ENCODE results near the gene RSRC1. TPM values are rescaled to one million over a fixed set of nuclear protein-coding genes. Genes with fewer than 3 reads are reported as not detected.

The RSRC1 gene
- total RNA-seq, 1 experiment from 2014 or later: 60.3 TPM

- H3F3A ChIP-seq (ENCODE audit: insufficient read depth, low read depth): no peaks in the 10 kb centered on the region
- no peak overlapping the region for H3K27ac ChIP-seq
- H4K20me1 ChIP-seq (ENCODE audit: insufficient read depth): peaks cover 5% of the 10 kb centered on the region; the same call in 1 of the 2 replicates
- no peaks in the 10 kb centered on the region for H3K9me3 ChIP-seq (ENCODE audit: insufficient read depth, low read depth)
- ChIA-PET CTCF (no interaction called here), POLR2A (ENCODE audit: unreplicated experiment) (no interaction called here)
- H3K36me3 ChIP-seq (ENCODE audit: low read depth): no peaks in the 10 kb centered on the region
- no peak overlapping the region for H3K4me3 ChIP-seq
- H3K9me2 ChIP-seq (ENCODE audit: insufficient read depth): no peaks in the 10 kb centered on the region
- intact Hi-C loops (cut with micrococcal nuclease; ENCODE audit: unreplicated experiment): no loop called here
- H3K4me2 ChIP-seq: no peak overlapping the region
- H2AFZ ChIP-seq: no peak overlapping the region
- BruUV-seq (replicated peaks): no TSS peak
- H3K4me1 ChIP-seq (replicated peaks; ENCODE audit: insufficient read depth): no peaks in the 10 kb centered on the region
- TF ChIP-seq CTCF (conservative IDR thresholded peaks at IDR 0.05): no peak
- no peak for TF ChIP-seq EZH2 (IDR thresholded peaks at IDR 0.05; ENCODE audit: low read depth)
- no peaks in the 10 kb centered on the region for H3K27me3 ChIP-seq (ENCODE audit: insufficient read depth, low read depth)
- DNase-seq: no peak
- H3K79me2 ChIP-seq (ENCODE audit: low read depth): no peaks in the 10 kb centered on the region
These were observed 148.7 kb downstream of the RSRC1 start for GRCh38 chr3:158258619-158259018.

DNA sequence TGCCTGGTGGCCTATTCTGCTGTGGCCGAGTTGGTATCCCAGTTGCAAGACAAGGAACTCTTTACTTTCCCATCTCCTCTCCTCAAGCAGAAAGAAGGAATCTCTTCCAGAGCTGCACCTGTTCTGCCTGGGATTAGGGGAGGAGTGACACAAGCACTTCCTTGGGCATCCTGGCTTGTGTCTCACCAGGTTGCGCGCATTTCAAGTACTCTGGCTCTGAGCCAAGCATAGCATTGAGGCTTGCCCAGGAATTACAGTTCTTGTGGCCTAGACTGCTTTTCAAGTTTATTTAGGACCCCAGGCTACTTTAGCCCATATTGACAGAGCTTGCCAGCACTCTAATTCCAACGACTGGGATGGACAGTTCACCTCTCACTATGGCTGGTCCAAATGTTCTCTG lies 150.5 kb downstream of the RSRC1 start:
- TF ChIP-seq CTCF (conservative IDR thresholded peaks at IDR 0.05): no peak
- no peak for TF ChIP-seq EZH2 (IDR thresholded peaks at IDR 0.05; ENCODE audit: low read depth)
- Histone ChIP-seq H2AFZ (no peak overlapping the region), H3K36me3 (ENCODE audit: low read depth) (no peaks in the 10 kb centered on the region), H3F3A (ENCODE audit: insufficient read depth, low read depth) (no peaks in the 10 kb centered on the region), H3K27me3 (ENCODE audit: insufficient read depth, low read depth) (no peaks in the 10 kb centered on the region), H3K4me3 (no peak overlapping the region), H3K9me3 (ENCODE audit: insufficient read depth, low read depth) (no peaks in the 10 kb centered on the region; the same call in 1 of the 2 replicates), H3K4me2 (no peak overlapping the region), H3K27ac (no peak overlapping the region), H3K4me1 (replicated peaks; ENCODE audit: insufficient read depth) (no peaks in the 10 kb centered on the region), H3K79me2 (ENCODE audit: low read depth) (no peaks in the 10 kb centered on the region), H3K9me2 (ENCODE audit: insufficient read depth) (no peaks in the 10 kb centered on the region), H4K20me1 (ENCODE audit: insufficient read depth) (peaks cover 5% of the 10 kb centered on the region; the same call in 1 of the 2 replicates)
- no peak for DNase-seq
- no TSS peak for BruUV-seq (replicated peaks)
- intact Hi-C loops (cut with micrococcal nuclease; ENCODE audit: unreplicated experiment): no loop called here
- ChIA-PET POLR2A (ENCODE audit: unreplicated experiment) (no interaction called here), CTCF (no interaction called here)

DNA sequence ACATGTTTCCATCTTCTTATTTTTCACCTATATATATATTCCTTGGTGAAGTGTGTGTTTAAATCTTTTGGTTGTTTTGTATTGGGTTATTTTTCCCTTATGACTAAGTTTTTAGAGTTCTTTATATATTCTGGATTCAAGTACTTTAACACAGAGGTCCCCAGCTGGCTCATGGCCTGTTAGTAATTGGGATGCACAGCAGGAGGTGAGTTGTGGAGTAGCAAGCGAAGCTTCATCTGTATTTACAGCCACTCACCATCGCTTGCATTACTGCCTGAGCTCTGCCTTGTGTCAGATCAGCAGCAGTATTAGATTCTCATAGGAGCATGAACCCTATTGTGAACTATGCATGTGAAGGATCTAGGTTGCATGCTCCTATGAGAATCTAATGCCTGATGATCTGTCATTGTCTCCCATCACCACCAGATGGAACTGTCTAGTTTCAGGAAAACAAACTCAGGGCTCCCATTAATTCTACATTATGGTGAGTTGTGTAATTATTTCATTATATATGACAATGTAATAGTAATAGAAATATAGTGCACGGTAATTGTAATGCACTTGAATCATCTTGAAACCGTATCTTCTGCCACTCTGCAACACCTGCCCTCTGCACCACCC lies 151.6 kb downstream of the RSRC1 start:
- no peak for DNase-seq
- CTCF ChIA-PET: no interaction called here
- no peaks in the 10 kb centered on the region for H3F3A ChIP-seq (ENCODE audit: insufficient read depth, low read depth)

More for the DNA sequence above, 151.6 kb downstream of the RSRC1 start:
- Histone ChIP-seq H3K36me3 (ENCODE audit: low read depth) (0 out of 2 replicates have a peak, but pooled peaks cover under 1% of the 10 kb centered on the region), H3K4me3 (no peak overlapping the region), H3K9me2 (ENCODE audit: insufficient read depth) (no peaks in the 10 kb centered on the region), H3K4me2 (no peak overlapping the region), H4K20me1 (ENCODE audit: insufficient read depth) (peaks cover 5% of the 10 kb centered on the region; the same call in 1 of the 2 replicates), H3K9me3 (ENCODE audit: insufficient read depth, low read depth) (peaks cover 6% of the 10 kb centered on the region; the same call in 1 of the 2 replicates), H2AFZ (no peak overlapping the region), H3K27me3 (ENCODE audit: insufficient read depth, low read depth) (no peaks in the 10 kb centered on the region), H3K4me1 (replicated peaks; ENCODE audit: insufficient read depth) (no peaks in the 10 kb centered on the region), H3K79me2 (ENCODE audit: low read depth) (no peaks in the 10 kb centered on the region), H3K27ac (no peak overlapping the region)
- BruUV-seq (replicated peaks): no TSS peak
- intact Hi-C loops (cut with micrococcal nuclease; ENCODE audit: unreplicated experiment): no loop called here
- TF ChIP-seq EZH2 (IDR thresholded peaks at IDR 0.05; ENCODE audit: low read depth) (no peak), CTCF (conservative IDR thresholded peaks at IDR 0.05) (no peak; the same call in 1 of the 2 replicates)
- POLR2A ChIA-PET (ENCODE audit: unreplicated experiment): no interaction called here

Data from PC-9 (cell line).